ENCODE measurements around the gene SURF1. TPM values are rescaled to one million over a fixed set of nuclear protein-coding genes. Genes with fewer than 3 reads are reported as not detected.

Gene SURF1
- polyA plus RNA-seq, 3 donors, result 60.5 to 140 (median 98.4) TPM

DNA sequence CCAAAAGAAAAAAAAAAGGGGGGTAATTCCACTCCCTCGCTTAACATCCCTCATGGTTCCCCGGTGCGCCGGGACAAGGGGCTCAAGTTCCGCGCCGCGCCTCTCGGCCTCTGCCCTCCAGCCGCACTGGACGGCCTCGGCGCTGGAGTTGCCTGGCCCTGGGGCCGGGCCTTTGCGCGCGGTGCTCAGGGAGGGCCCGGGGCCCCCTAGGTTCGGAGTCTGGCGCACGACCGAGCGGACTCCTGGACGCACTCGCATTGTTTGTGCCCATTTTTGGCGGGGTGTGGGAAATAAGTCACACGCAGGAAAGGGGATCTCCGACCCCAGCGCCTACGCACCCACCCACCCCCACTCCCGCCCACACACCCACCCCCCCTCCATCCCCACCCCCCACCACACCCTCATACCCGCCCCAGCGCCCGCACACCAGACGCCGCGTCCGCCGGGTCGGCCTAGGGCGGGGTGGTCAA is 8.7 kb downstream of the SURF1 start:
- Histone ChIP-seq H3K4me2 (replicated peaks; ENCODE audit: extremely low read depth, low read length, poor library complexity, severe bottlenecking) (peak overlapping the region; percentile 97), H3K27me3 (ENCODE audit: control insufficient read depth in 2 of 2, insufficient read depth in 2 of 2, low read length in 2 of 2) (no peaks in the 10 kb centered on the region), H3K36me3 (replicated peaks in 1 of 2; ENCODE audit: control insufficient read depth in 1 of 2, insufficient read depth in 2 of 2, low read length in 2 of 2) (peaks cover 74 to 76% of the 10 kb centered on the region in 2 donors), H3K79me2 (ENCODE audit: insufficient read depth, low read length) (peaks cover 42% of the 10 kb centered on the region), H3K4me1 (ENCODE audit: control insufficient read depth in 1 of 2, insufficient read depth in 2 of 2, low read length in 2 of 2) (peaks cover 26 to 35% of the 10 kb centered on the region in 2 donors), H3K9ac (ENCODE audit: insufficient read depth, low read length, poor library complexity, severe bottlenecking) (peak overlapping the region; percentile 99), H3K9me3 (replicated peaks in 1 of 2; ENCODE audit: control insufficient read depth in 1 of 2, insufficient read depth in 1 of 2, low read length in 2 of 2) (no peaks in the 10 kb centered on the region), H3K27ac (ENCODE audit: low read depth in 1 of 2, low read length in 2 of 2) (peak overlapping the region; percentile 87 to 98), H4K20me1 (ENCODE audit: insufficient read depth, low read length) (peaks cover 56% of the 10 kb centered on the region), H3K4me3 (replicated peaks in 1 of 3; ENCODE audit: low read depth in 2 of 3, low read length in 3 of 3) (peak overlapping the region; percentile 92 to 100 (median 96)), H2AFZ (ENCODE audit: insufficient read depth, low read depth, low read length, poor library complexity, severe bottlenecking) (peak overlapping the region; percentile 99)
- Mint-ChIP-seq H3K27me3 (ENCODE audit: low read depth in 3 of 3) (no peaks in the 10 kb centered on the region), H3K4me3 (peak overlapping the region; percentile 92 to 96), H3K36me3 (peaks cover 68 to 77% of the 10 kb centered on the region in 2 donors), H3K27ac (peak overlapping the region in 5 of 7 donors; percentile 90 to 96 (median 95)), H3K9me3 (peaks cover 0 to 6% (median 0%) of the 10 kb centered on the region in 7 donors), H3K4me1 (peaks cover 30% of the 10 kb centered on the region)
- intact Hi-C loops (cut with micrococcal nuclease), result no loop called here
- DNase-seq, result peak in 1 of 3 donors; percentile 40
- TF ChIP-seq CTCF (IDR thresholded peaks at IDR 0.05), result no peak
- 0% methylated on average over 14 of the region's 41 CpGs for WGBS (ENCODE audit: insufficient coverage)

GRCh38 chr9:133346021-133346785 is 10.1 kb downstream of the SURF1 start:
- H3K79me2 ChIP-seq (ENCODE audit: insufficient read depth, low read length), result peaks cover 47% of the 10 kb centered on the region
- H3K4me3 ChIP-seq (replicated peaks in 1 of 3; ENCODE audit: low read depth in 2 of 3, low read length in 3 of 3), result peak overlapping the region in 2 of 3 experiments; percentile 96 to 100
- Mint-ChIP-seq H3K9me3 (peaks cover 0 to 6% (median 0%) of the 10 kb centered on the region in 7 donors), H3K27ac (peak overlapping the region in 1 of 7 donors; percentile 54), H3K27me3 (ENCODE audit: low read depth in 3 of 3) (no peaks in the 10 kb centered on the region), H3K36me3 (peaks cover 58 to 70% of the 10 kb centered on the region in 2 donors), H3K4me1 (peaks cover 43% of the 10 kb centered on the region), H3K4me3 (peak overlapping the region; percentile 92 to 96)
- peak overlapping the region; percentile 97 for H3K4me2 ChIP-seq (replicated peaks; ENCODE audit: extremely low read depth, low read length, poor library complexity, severe bottlenecking)
- no peak overlapping the region for H2AFZ ChIP-seq (ENCODE audit: insufficient read depth, low read depth, low read length, poor library complexity, severe bottlenecking)
- H4K20me1 ChIP-seq (ENCODE audit: insufficient read depth, low read length), result peaks cover 44% of the 10 kb centered on the region
- WGBS (ENCODE audit: insufficient coverage), result 85% methylated on average over 12 of the region's 15 CpGs
- peaks cover 61 to 65% of the 10 kb centered on the region in 2 donors for H3K36me3 ChIP-seq (replicated peaks in 1 of 2; ENCODE audit: control insufficient read depth in 1 of 2, insufficient read depth in 2 of 2, low read length in 2 of 2)
- peak overlapping the region; percentile 99 for H3K9ac ChIP-seq (ENCODE audit: insufficient read depth, low read length, poor library complexity, severe bottlenecking)
- intact Hi-C loops (cut with micrococcal nuclease), result no loop called here
- H3K9me3 ChIP-seq (replicated peaks in 1 of 2; ENCODE audit: control insufficient read depth in 1 of 2, insufficient read depth in 1 of 2, low read length in 2 of 2), result no peaks in the 10 kb centered on the region
- no peaks in the 10 kb centered on the region for H3K27me3 ChIP-seq (ENCODE audit: control insufficient read depth in 2 of 2, insufficient read depth in 2 of 2, low read length in 2 of 2)
- peak overlapping the region in 1 of 2 donors; percentile 69 for H3K27ac ChIP-seq (ENCODE audit: low read depth in 1 of 2, low read length in 2 of 2)
- DNase-seq, result no peak
- TF ChIP-seq CTCF (IDR thresholded peaks at IDR 0.05), result no peak
- H3K4me1 ChIP-seq (ENCODE audit: control insufficient read depth in 1 of 2, insufficient read depth in 2 of 2, low read length in 2 of 2), result peaks cover 40 to 49% of the 10 kb centered on the region in 2 donors

Data from CD14-positive monocyte (primary cell).